Hindlimb muscle (tissue), 1 donor: ENCODE measurements around the gene HS3ST1. TPM values are rescaled to one million over a fixed set of nuclear protein-coding genes. Genes with fewer than 3 reads are reported as not detected.

Source experiments
- DNase-seq: peaks from one replicate; pipeline ENCODE4 v3.0.0-alpha.2; 2013
- polyA plus RNA-seq: library from polyadenylated mRNA; unstranded; fragments of 120-200 nt; gene quantifications from one replicate; pipeline ENCODE4 v1.2.1, GENCODE V29; 2013; ENCODE audit not compliant: insufficient read length

HS3ST1 gene
- 0.46 TPM for polyA plus RNA-seq

- DNase-seq: no peak
Measured at GRCh38 chr4:11428231-11428898, at the start of gene HS3ST1. Gene HS3ST1 (minus strand): TSS chr4:11428894. CDS start chr4:11400005, 28,889 bp downstream.

GRCh38 chr4:11475871-11476270 lies 47.2 kb upstream of the HS3ST1 start:
- no peak for DNase-seq

- DNase-seq: no peak
Measured at GRCh38 chr4:11474146-11474545, 45.5 kb upstream of the HS3ST1 start.

- no peak for DNase-seq
Measured at GRCh38 chr4:11472535-11472934, 43.8 kb upstream of the HS3ST1 start.

- no peak for DNase-seq
Measured at GRCh38 chr4:11471618-11472017, 42.9 kb upstream of the HS3ST1 start.

- no peak for DNase-seq
Measured at GRCh38 chr4:11471046-11471441, 42.4 kb upstream of the HS3ST1 start.

- DNase-seq: no peak
Measured at GRCh38 chr4:11470438-11471045, 41.8 kb upstream of the HS3ST1 start.

GRCh38 chr4:11469650-11470437 lies 41.1 kb upstream of the HS3ST1 start:
- DNase-seq: no peak

GRCh38 chr4:11468901-11469300 lies 40.2 kb upstream of the HS3ST1 start:
- DNase-seq: no peak

GRCh38 chr4:11467931-11468330 lies 39.2 kb upstream of the HS3ST1 start:
- no peak for DNase-seq

GRCh38 chr4:11463707-11464106 lies 35.0 kb upstream of the HS3ST1 start:
- no peak for DNase-seq

- DNase-seq: no peak
Measured at GRCh38 chr4:11456401-11456800, 27.7 kb upstream of the HS3ST1 start.

- DNase-seq: no peak
Measured at GRCh38 chr4:11455201-11455835, 26.6 kb upstream of the HS3ST1 start.

GRCh38 chr4:11451716-11452115 lies 23.0 kb upstream of the HS3ST1 start:
- DNase-seq: no peak

- no peak for DNase-seq
Measured at GRCh38 chr4:11446155-11446811, 17.6 kb upstream of the HS3ST1 start.

GRCh38 chr4:11441194-11441556 lies 12.5 kb upstream of the HS3ST1 start:
- DNase-seq: no peak

GRCh38 chr4:11440481-11441193 lies 11.9 kb upstream of the HS3ST1 start:
- no peak for DNase-seq

- DNase-seq: no peak
Measured at GRCh38 chr4:11439836-11440235, 11.1 kb upstream of the HS3ST1 start.

- no peak for DNase-seq
Measured at GRCh38 chr4:11438647-11439046, 10.0 kb upstream of the HS3ST1 start.

- no peak for DNase-seq
Measured at GRCh38 chr4:11436673-11437072, 8.0 kb upstream of the HS3ST1 start.

GRCh38 chr4:11436084-11436483 lies 7.4 kb upstream of the HS3ST1 start:
- no peak for DNase-seq

- DNase-seq: no peak
Measured at GRCh38 chr4:11435557-11435956, 6.9 kb upstream of the HS3ST1 start.
